DLD1 (cell line): ENCODE data around the gene WFDC6.
"Not testable (repeated sequence)": the region's sequence is repeated elsewhere in the genome, so short reads cannot be mapped to it uniquely, and the experiment has no call there.

ENCODE experiments used
- in situ Hi-C: cut with HindIII; loops from 2 replicates; pipeline ENCODE4 v1.10.0; 2017; ENCODE audit warnings: low sequenced_read_pairs

WFDC6 gene

GRCh38 chr20:45539382-45539781 lies at the start of gene WFDC6:
Gene WFDC6, minus strand, starts transcription at chr20:45539482. Its CDS starts 75 bp downstream, at chr20:45539407.
- in situ Hi-C loops, result no loop called here

DNA sequence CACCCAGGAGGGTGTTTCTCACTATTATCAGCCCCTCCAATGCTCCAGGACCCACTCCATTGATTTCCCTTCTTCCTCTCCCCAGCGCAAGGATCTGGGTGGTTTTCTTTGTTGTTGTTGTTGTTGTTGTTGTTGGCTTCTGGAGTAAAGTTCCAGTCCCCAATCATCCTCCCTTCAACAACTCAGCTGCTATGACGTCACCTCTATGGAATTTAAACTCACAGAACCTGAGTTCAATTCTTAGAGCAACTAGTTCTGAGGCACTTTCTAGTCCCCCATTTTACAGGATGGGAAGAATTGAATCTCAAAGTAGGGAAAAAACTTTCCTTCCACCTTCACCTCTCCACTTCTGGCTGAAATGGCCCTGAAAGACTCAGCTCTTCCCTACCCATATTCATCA lies 49.5 kb upstream of the WFDC6 start:
- in situ Hi-C loops, result loop anchor here (25.0 kb wide), 1 partner anchor 101 kb away; no protein-coding TSS in a partner anchor

GRCh38 chr20:45585986-45586385 lies 46.7 kb upstream of the WFDC6 start:
- in situ Hi-C loops, result loop anchor here (25.0 kb wide), 1 partner anchor 99 kb away; no protein-coding TSS in a partner anchor

DNA sequence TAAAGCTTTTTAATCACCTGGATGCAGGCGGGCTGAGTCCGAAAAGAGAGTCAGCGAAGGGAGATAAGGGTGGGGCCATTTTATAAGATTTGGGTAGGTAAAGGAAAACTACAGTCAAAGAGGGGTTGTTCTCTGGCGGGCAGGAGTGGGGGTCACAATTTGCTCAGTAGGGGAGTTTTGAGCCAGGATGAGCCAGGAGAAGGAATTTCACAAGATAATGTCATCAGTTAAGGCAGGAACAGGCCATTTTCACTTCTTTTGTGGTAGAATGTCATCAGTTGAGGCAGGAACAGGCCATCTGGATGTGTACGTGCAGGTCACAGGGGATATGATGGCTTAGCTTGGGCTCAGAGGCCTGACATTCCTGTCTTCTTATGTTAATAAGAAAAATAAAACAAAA lies 45.0 kb upstream of the WFDC6 start:
- in situ Hi-C loops, result loop anchor here (25.0 kb wide), 1 partner anchor 97 kb away; no protein-coding TSS in a partner anchor

- in situ Hi-C loops, result loop anchor here (25.0 kb wide), 1 partner anchor 96 kb away; no protein-coding TSS in a partner anchor
Observed at GRCh38 chr20:45583502-45583901, 44.2 kb upstream of the WFDC6 start.

- in situ Hi-C loops, result loop anchor here (25.0 kb wide), 1 partner anchor 94 kb away; no protein-coding TSS in a partner anchor
Observed at GRCh38 chr20:45581702-45582101, 42.4 kb upstream of the WFDC6 start.

- in situ Hi-C loops, result loop anchor here (25.0 kb wide), 1 partner anchor 92 kb away; no protein-coding TSS in a partner anchor
Observed at GRCh38 chr20:45579184-45579583, 39.9 kb upstream of the WFDC6 start, which contains the start of gene WFDC8. Gene WFDC8, minus strand, starts transcription at chr20:45579284. Its CDS starts 37 bp downstream, at chr20:45579247.

DNA sequence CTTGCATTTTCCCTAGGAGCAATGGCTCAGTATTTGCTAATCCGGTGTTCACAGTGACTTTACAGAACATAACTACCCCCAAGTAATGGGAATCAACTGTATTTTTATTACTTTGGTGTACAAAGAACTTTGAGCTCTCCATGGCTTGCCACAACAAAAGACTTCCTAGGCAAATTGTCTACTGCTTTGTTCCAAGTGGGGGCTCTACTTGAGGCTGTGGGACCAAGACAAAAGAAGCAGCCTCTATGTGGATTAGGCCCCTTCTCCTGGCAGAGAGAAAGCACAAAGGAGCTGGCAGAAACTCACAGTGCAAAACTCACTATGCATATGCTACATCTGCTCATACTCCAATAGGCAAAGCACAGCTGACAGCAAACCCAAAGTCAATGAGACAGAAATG lies 38.9 kb upstream of the WFDC6 start:
- in situ Hi-C loops, result loop anchor here (25.0 kb wide), 1 partner anchor 91 kb away; no protein-coding TSS in a partner anchor

GRCh38 chr20:45576995-45577394 lies 37.7 kb upstream of the WFDC6 start:
- in situ Hi-C loops, result loop anchor here (25.0 kb wide), 1 partner anchor 90 kb away; no protein-coding TSS in a partner anchor

DNA sequence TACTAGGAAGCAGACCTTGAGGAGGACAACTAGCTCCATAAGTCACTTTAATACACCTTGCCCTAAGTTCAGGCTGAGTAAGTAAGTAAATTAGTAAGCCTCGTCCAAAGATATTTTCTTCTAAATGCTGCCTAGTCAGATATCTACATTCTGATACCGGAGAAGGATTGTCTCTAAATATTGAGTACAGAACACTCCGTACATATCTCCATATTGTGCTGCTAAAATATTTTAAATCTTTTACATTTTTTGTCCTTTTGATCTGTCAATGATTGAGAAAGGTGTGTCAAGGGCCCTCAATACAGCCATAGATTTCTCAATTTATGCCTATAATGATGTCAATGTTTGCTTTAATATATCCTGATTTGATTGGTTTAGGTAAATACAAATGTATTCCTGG lies 36.6 kb upstream of the WFDC6 start:
- in situ Hi-C loops, result loop anchor here (25.0 kb wide), 1 partner anchor 89 kb away; no protein-coding TSS in a partner anchor

DNA sequence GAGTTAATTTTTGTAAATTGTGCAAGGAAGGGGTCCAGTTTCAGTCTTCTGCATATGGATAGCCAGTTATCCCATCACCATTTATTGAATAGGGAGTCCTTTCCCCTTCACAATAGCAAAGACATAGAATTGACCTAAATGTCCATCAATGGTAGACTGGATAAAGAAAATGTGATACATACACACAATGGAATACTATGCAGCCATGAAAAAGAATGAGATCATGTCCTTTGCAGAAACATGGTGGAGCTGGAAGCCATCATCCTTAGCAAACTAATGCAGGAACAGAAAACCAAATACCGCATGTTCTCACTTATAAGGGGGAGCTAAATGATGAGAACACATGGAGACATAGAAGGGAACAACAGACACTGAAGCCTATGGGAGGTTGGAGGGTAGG lies 30.4 kb upstream of the WFDC6 start:
- in situ Hi-C loops, result not testable (repeated sequence)

DNA sequence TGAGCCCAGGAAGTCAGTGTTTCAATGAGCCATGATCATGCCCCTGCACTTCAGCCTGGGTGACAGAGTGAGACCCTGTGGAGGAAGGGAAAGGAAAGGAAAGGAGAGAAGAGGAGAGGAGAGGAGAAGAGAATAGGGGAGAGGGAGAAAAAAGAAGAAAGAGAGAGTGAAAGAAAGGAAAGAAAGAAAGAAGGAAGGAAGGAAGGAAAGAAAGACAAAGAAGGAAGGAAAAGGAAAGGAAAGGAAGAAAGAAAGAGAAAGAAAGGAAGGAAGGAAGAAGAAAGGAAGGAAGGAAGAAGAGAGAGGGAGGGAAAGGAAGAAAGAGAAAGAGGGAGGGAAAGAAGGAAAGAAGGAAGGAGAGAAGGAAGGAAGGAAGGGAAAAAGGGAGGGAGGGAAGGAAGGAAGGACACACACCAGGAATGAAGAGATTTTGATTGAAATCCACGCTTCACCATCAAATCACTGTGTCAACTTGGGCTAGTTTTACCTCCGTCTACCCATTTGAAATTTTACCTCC lies 25.5 kb upstream of the WFDC6 start:
- in situ Hi-C loops, result no loop called here

GRCh38 chr20:45555198-45555597 lies 15.9 kb upstream of the WFDC6 start:
- in situ Hi-C loops, result no loop called here

DNA sequence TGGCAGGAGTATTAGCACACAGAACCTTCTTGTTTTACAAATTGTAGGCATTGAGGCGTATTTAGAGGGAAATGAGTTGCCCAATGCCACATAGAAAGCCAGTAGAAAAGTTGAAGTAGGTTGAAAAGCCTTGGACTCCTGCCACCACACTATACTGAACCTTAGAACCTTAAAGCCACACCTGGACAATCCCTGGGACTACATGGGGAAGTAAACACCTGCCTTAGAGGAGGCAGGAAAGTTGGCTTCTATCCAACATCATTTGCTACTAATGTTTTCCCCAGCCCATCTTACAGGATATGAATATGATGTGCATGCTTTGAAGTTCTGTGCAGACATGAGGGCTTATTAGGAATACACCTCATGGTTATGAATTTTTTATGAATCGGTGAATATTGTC lies 13.2 kb upstream of the WFDC6 start:
- in situ Hi-C loops, result no loop called here

DNA sequence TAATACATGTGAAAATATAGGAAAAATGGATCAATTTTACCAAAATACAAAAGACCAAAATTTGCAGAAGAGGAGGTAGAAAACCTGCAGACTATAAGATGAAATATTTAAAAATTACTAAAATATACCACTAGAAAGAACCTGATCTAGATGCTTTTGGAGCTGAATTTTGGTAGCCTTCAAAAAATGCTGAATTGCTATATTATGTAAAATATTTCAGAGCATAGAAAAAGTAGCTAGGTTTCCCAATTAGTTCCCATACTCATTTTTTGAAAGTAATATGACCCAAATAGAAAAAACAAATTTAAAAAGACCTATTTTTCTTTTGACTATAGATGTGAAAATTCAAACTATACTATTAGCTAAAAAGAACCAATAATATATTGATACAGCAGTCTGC lies 11.5 kb upstream of the WFDC6 start:
- in situ Hi-C loops, result no loop called here

- in situ Hi-C loops, result no loop called here
Observed at GRCh38 chr20:45548410-45548809, 9.1 kb upstream of the WFDC6 start.

- in situ Hi-C loops, result no loop called here
Observed at GRCh38 chr20:45547206-45547770, 8.0 kb upstream of the WFDC6 start, which contains the start of gene EPPIN. Gene EPPIN, minus strand, starts transcription at chr20:45547401. Its CDS starts 44 bp downstream, at chr20:45547357.

DNA sequence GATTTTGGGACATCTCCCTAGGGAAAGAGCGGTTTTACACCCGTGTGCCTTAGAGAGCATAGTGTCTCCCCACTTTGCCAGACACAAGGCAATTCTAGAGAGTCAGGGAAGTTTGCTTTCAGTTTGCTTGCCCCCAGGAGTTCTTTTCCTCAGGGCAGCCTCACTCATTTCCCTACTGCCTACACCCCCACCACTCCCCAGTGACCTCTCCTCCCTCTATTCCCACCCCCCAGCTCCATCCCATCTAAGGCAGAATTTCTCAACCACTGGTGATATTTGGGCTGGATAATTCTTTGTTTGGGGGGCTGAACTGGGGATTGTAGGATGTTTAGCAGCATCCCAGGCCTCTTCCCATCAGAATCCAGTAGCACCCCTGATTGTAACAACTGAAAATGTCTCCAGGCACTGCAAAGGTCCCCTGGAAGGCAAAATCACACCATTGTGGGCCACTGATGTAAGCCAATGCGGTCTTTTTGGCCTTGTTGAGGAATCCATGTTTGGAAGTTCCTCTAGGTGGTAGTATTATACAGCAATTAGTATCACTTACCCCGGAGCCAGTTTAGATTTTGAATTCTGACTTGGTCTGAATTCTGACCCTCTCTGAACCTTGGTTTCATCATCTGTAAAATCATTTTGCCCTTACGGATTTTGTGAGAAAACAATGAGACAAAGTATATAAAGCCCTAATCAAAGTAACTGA lies 6.6 kb upstream of the WFDC6 start:
- in situ Hi-C loops, result no loop called here

- in situ Hi-C loops, result no loop called here
Observed at GRCh38 chr20:45545351-45545750, 6.1 kb upstream of the WFDC6 start.

DNA sequence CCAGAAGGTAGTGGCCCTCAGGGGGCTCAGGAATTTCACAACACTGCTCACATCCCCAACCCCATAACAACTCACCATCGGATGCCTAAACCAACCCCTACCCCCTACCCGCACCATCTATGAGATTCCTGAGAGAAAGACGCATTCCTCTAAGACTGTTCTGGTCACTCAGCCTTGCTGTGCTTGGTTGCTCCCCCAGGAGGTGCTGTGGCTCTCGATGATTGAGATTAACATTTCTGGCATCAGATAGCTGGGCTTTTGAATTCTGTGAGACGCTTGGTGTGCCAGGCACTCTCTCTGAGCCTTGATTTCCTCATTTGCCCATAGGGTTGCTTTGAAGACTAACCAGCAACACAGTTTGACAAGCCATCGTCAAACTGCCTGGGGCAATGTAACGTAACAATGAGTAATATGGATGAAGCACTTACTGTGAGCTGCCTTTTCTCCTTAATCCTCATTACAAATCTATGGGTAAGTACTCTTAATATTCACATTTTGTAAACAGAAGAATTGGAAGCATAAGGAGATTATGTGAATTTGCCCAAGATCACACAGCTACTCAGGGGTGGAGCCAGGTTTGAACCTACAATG lies 978 bp downstream of the WFDC6 start:
- in situ Hi-C loops, result no loop called here

GRCh38 chr20:45527294-45527693 lies 12.0 kb downstream of the WFDC6 start:
- in situ Hi-C loops, result no loop called here
